HCT116 (cell line): Measurements from ENCODE around the gene LILRA2. TPM values are rescaled to one million over a fixed set of nuclear protein-coding genes. Genes with fewer than 3 reads are reported as not detected.

Experiments
- ATAC-seq: fragments of 200-7000 bp; cut with Tn5 transposase; 2 replicates; pipeline ENCODE4 v1.9.1; 2020; ENCODE audit warnings: mild to moderate bottlenecking, moderate library complexity
- BruUV-seq: library from RNA; stranded (reverse); fragments of 400-500 nt; replicated peaks from 2 replicates; lab custom pipeline; 2021; lab: Mats Ljungman, UMichigan
- CTCF ChIA-PET: fragments of 300-600 bp; sonication (Branson Sonifier 250); formaldehyde crosslinking; loops from one replicate; lab custom pipeline; 2021; ENCODE audit warnings: antibody characterized with exemption; lab: Charles Lee
- POLR2A ChIA-PET: fragments of 300-600, 350-600 bp; sonication (Branson Sonifier 250); formaldehyde crosslinking; loops from one replicate; lab custom pipeline; 2021; ENCODE audit warnings: antibody characterized with exemption; lab: Charles Lee
- RAD21 ChIA-PET, 2 experiments: fragments of 300-600 bp; sonication (Branson Sonifier 250); formaldehyde crosslinking; loops; one replicate each; lab custom pipeline; 2023; ENCODE audit warnings: low total read pairs in 2 of 2; ENCODE audit not compliant: uncharacterized antibody in 2 of 2, unreplicated experiment in 2 of 2, low non-redundant PET in 1 of 2; lab: Charles Lee
- DNase-seq: peaks from one replicate; pipeline ENCODE4 v3.0.0-alpha.2; 2010; ENCODE audit warnings: low read depth, low spot score
- H2AFZ ChIP-seq: fragments of 200-600 bp; shearing (Covaris generic), sonication (generic); 2 replicates; pipeline ENCODE4 v1.6.1; 2017; ENCODE audit warnings: low read depth, mixed run types, mixed read lengths, antibody characterized with exemption, low read length; ENCODE audit not compliant: poor library complexity, severe bottlenecking
- H3K27ac ChIP-seq: 2 replicates; pipeline ENCODE4 v1.5.1; 2012; ENCODE audit warnings: low read depth, low read length
- H3K27me3 ChIP-seq: fragments of 200-600 bp; sonication (generic); 2 replicates; pipeline ENCODE4 v1.6.1; 2016; ENCODE audit warnings: mixed run types, low read length, mixed read lengths; ENCODE audit not compliant: insufficient read depth
- H3K36me3 ChIP-seq, 2 experiments: fragments of 200-500 bp in 1 of 2; fragments of 200-600 bp in 1 of 2; sonication (Bioruptor generic) in 1 of 2; sonication (generic) in 1 of 2; 2 replicates each; pipeline versions ENCODE4 v1.5.1 to v1.6.1; 2014 to 2016; ENCODE audit warnings: low read length in 2 of 2, inconsistent platforms in 1 of 2, mixed read lengths in 1 of 2, mixed run types in 1 of 2; ENCODE audit not compliant: insufficient read depth in 2 of 2, control insufficient read depth in 1 of 2
- H3K4me1 ChIP-seq, 2 experiments: fragments of 200-600 bp in 1 of 2; sonication (generic) in 1 of 2; 2 replicates each; pipeline versions ENCODE4 v1.5.1 to v1.6.1; 2012 to 2017; ENCODE audit warnings: low read length in 2 of 2, inconsistent platforms in 1 of 2, mild to moderate bottlenecking in 1 of 2, mixed read lengths in 1 of 2, mixed run types in 1 of 2, moderate library complexity in 1 of 2; ENCODE audit not compliant: insufficient read depth in 2 of 2, control insufficient read depth in 1 of 2
- H3K4me2 ChIP-seq: fragments of 200-600 bp; sonication (generic); 2 replicates; pipeline ENCODE4 v1.6.1; 2017; ENCODE audit warnings: mixed run types, low read length, mixed read lengths
- H3K4me3 ChIP-seq, 2 experiments: fragments of 200-600 bp in 1 of 2; sonication (generic) in 1 of 2; replicated peaks in 1 of 2; 2 replicates each; pipeline ENCODE4 v1.5.1; 2011 to 2016; ENCODE audit warnings: low read length in 2 of 2, control low read depth in 1 of 2, low read depth in 1 of 2, mild to moderate bottlenecking in 1 of 2, mixed read lengths in 1 of 2, mixed run types in 1 of 2
- H3K79me2 ChIP-seq: fragments of 200-600 bp; sonication (generic); 2 replicates; pipeline ENCODE4 v1.6.1; 2017; ENCODE audit warnings: mild to moderate bottlenecking, mixed run types, low read length, moderate library complexity, mixed read lengths; ENCODE audit not compliant: insufficient read depth
- H3K9ac ChIP-seq: fragments of 200-600 bp; sonication (generic); 2 replicates; pipeline ENCODE4 v1.6.1; 2016; ENCODE audit warnings: low read length, mixed read lengths
- H3K9me2 ChIP-seq: fragments of 200-600 bp; sonication (generic), shearing (Covaris generic); 2 replicates; pipeline ENCODE4 v1.6.1; 2017; ENCODE audit warnings: mixed run types, mild to moderate bottlenecking, moderate library complexity; ENCODE audit not compliant: insufficient read depth
- H3K9me3 ChIP-seq, 2 experiments: fragments of 200-500 bp in 1 of 2; fragments of 200-600 bp in 1 of 2; sonication (Bioruptor generic) in 1 of 2; sonication (generic) in 1 of 2; 2 replicates each; pipeline ENCODE4 v1.6.1; 2014 to 2017; ENCODE audit warnings: low read length in 2 of 2, mixed read lengths in 2 of 2, inconsistent platforms in 1 of 2, low read depth in 1 of 2, mild to moderate bottlenecking in 1 of 2, mixed run types in 1 of 2, moderate library complexity in 1 of 2; ENCODE audit not compliant: control insufficient read depth in 1 of 2, insufficient read depth in 1 of 2
- H4K20me1 ChIP-seq: fragments of 200-600 bp; sonication (generic), shearing (Covaris generic); 2 replicates; pipeline ENCODE4 v1.6.1; 2017; ENCODE audit warnings: mixed run types, mild to moderate bottlenecking, moderate library complexity; ENCODE audit not compliant: insufficient read depth
- ATF3 ChIP-seq: IDR thresholded peaks from 2 replicates; pipeline ENCODE4 v1.6.1; 2012
- CBX3 ChIP-seq: IDR thresholded peaks from 2 replicates; pipeline ENCODE4 v1.6.1; 2012; ENCODE audit warnings: low read depth
- EGR1 ChIP-seq: IDR thresholded peaks from 2 replicates; pipeline ENCODE4 v1.6.1; 2012; ENCODE audit warnings: low read depth
- ELF1 ChIP-seq: IDR thresholded peaks from 2 replicates; pipeline ENCODE4 v1.6.1; 2012; ENCODE audit warnings: low read depth, borderline replicate concordance
- EZH2 ChIP-seq: fragments of 200-600 bp; sonication (generic); IDR thresholded peaks from 2 replicates; pipeline ENCODE4 v1.6.1; 2017; ENCODE audit warnings: antibody characterized with exemption, mixed run types
- EZH2phosphoT487 ChIP-seq: fragments of 200-600 bp; IDR thresholded peaks from 2 replicates; pipeline ENCODE4 v1.6.1; 2018; ENCODE audit warnings: antibody characterized with exemption, borderline replicate concordance
- POLR2AphosphoS5 ChIP-seq: IDR thresholded peaks from 2 replicates; pipeline ENCODE4 v1.6.1; 2011; ENCODE audit warnings: mild to moderate bottlenecking, low read depth, low read length, moderate library complexity
- SRF ChIP-seq: IDR thresholded peaks from 2 replicates; pipeline ENCODE4 v1.6.1; 2012; ENCODE audit warnings: low read depth
- TCF7L2 ChIP-seq: IDR thresholded peaks from 2 replicates; pipeline ENCODE4 v1.7.0; 2011; ENCODE audit warnings: borderline replicate concordance, inconsistent platforms; ENCODE audit not compliant: insufficient read depth, insufficient read length; ENCODE audit errors: extremely low read depth
- ZBTB33 ChIP-seq: IDR thresholded peaks from 2 replicates; pipeline ENCODE4 v1.6.1; 2011; ENCODE audit warnings: mild to moderate bottlenecking, low read length, moderate library complexity; ENCODE audit not compliant: insufficient replicate concordance; ENCODE audit errors: extremely low read depth
- intact Hi-C: fragments of 100-400 bp; cut with micrococcal nuclease; formaldehyde crosslinking; loops from 2 replicates; pipeline ENCODE4 v1.10.0; 2022
- total RNA-seq: library from RNA; stranded (reverse); gene quantifications from one replicate; pipeline ENCODE4 v1.2.1, GENCODE V29; 2021; ENCODE audit not compliant: unreplicated experiment

The LILRA2 gene
- total RNA-seq, 1 experiment from 2014 or later = not detected

- Histone ChIP-seq H3K27me3 (peaks cover 73% of the 10 kb centered on the region), H2AFZ (no peak overlapping the region), H3K9ac (no peak overlapping the region)
- BruUV-seq = no TSS peak
- TF ChIP-seq EZH2 = no peak
- no peak for TF ChIP-seq ATF3
- TF ChIP-seq EZH2phosphoT487 = no peak
- no peak for TF ChIP-seq TCF7L2
- no peak for TF ChIP-seq ELF1
- TF ChIP-seq POLR2AphosphoS5 = no peak
- TF ChIP-seq SRF = no peak
- TF ChIP-seq EGR1 = no peak
- no peak for TF ChIP-seq ZBTB33
- no peak for TF ChIP-seq CBX3
- TF ChIP-seq, all 23 proteins: peak for 0
- H3K36me3 ChIP-seq = no peaks in the 10 kb centered on the region
- ChIA-PET POLR2A (no interaction called here), RAD21 (no interaction called here), CTCF (no interaction called here)
- no peaks in the 10 kb centered on the region for H3K9me3 ChIP-seq
- H3K9me2 ChIP-seq = no peaks in the 10 kb centered on the region
- H3K4me2 ChIP-seq = no peak overlapping the region
- intact Hi-C loops = no loop called here
- no peaks in the 10 kb centered on the region for H3K79me2 ChIP-seq
- no peak for ATAC-seq
- peaks cover 0 to 7% of the 10 kb centered on the region in 2 experiments; a peak in 2 of 4 replicates for H3K4me1 ChIP-seq
- H3K4me3 ChIP-seq = no peak overlapping the region
- no peaks in the 10 kb centered on the region for H4K20me1 ChIP-seq
- no peak overlapping the region for H3K27ac ChIP-seq
- no peak for DNase-seq
Observed at GRCh38 chr19:54526972-54527371, 46.6 kb upstream of the LILRA2 start.
